ENCODE results near the gene UBAC1. TPM values are rescaled to one million over a fixed set of nuclear protein-coding genes. Genes with fewer than 3 reads are reported as not detected.
A peak's percentile ranks its signal among the peaks of the same experiment; 100 is the strongest.

UBAC1 gene
- total RNA-seq, 1 donor: 29.0 TPM

DNA sequence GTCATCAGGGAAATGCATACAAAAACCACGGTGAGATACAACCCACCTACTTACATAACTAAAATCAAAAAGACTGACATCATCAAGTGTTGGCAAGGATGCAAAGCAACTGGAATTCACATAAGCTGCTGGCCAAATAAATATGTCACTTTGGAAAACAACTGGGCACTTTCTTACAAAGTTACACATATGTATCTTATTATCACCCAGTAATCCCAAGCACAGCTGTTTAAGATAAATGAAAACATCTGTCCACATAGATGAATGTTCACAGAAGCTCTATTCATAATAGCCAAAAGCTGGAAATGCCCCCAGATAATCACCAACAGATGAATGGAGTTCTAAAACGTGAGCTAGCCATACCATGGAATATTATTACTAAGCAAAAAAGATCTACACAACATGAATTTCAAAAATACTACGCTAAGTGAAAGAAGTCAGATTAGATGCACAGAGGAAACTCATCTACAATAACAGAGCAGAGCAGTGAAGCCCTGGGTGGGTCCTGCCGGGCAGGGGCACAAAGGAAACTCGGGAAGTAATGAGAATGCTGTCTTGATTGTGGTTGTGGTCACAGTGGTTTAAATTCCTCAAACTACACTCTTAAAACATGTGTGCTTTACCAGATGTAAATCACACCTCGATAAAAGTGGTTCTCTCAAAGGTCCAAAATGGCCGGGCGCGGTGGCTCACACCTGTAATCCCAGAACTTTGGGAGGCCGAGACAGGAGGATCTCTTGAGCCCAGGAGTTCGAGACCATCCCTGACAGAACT lies 62.4 kb downstream of the UBAC1 start:
- Histone ChIP-seq H3K4me3 (ENCODE audit: insufficient read depth, low read length) (no peak overlapping the region), H3K9me3 (ENCODE audit: low read depth, low read length) (no peaks in the 10 kb centered on the region), H3K36me3 (ENCODE audit: insufficient read depth, low read length) (no peaks in the 10 kb centered on the region), H4K20me1 (ENCODE audit: insufficient read depth, low read length) (peaks cover 80% of the 10 kb centered on the region), H3K4me2 (ENCODE audit: insufficient read depth, low read length) (no peak overlapping the region), H3K27ac (ENCODE audit: low read depth, low read length) (no peak overlapping the region), H3K4me1 (ENCODE audit: insufficient read depth, low read length) (no peaks in the 10 kb centered on the region), H3K79me2 (ENCODE audit: insufficient read depth, low read length) (peaks cover 99% of the 10 kb centered on the region), H2AFZ (ENCODE audit: low read length) (no peak overlapping the region), H3K27me3 (ENCODE audit: insufficient read depth, low read length) (no peaks in the 10 kb centered on the region)
- TF ChIP-seq, protein P1, sequence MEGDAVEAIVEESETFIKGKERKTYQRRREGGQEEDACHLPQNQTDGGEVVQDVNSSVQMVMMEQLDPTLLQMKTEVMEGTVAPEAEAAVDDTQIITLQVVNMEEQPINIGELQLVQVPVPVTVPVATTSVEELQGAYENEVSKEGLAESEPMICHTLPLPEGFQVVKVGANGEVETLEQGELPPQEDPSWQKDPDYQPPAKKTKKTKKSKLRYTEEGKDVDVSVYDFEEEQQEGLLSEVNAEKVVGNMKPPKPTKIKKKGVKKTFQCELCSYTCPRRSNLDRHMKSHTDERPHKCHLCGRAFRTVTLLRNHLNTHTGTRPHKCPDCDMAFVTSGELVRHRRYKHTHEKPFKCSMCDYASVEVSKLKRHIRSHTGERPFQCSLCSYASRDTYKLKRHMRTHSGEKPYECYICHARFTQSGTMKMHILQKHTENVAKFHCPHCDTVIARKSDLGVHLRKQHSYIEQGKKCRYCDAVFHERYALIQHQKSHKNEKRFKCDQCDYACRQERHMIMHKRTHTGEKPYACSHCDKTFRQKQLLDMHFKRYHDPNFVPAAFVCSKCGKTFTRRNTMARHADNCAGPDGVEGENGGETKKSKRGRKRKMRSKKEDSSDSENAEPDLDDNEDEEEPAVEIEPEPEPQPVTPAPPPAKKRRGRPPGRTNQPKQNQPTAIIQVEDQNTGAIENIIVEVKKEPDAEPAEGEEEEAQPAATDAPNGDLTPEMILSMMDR (IDR thresholded peaks at IDR 0.05; ENCODE audit: extremely low read depth, low read depth, low read length): no peak
- DNase-seq (ENCODE audit: insufficient read length, low spot score, missing footprints): peak; percentile 65

DNA sequence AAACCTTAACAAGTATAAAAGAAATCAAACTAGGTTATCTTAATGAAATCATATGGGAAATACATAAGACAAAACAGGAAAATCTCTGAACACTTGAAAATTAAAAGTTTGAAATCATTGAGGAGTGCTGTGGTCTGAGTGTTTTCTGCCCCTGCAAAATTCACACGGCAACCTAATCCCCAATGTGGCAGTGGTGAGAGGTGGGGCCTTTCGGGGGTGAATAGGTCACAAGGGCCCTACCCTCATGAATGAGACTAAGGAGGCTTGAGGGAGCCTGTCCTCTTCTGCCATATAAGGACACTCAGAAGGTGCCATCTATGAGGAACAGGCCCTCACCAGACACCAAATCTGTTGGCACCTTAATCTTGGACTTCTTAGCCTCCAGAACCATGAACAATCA lies 64.5 kb downstream of the UBAC1 start:
- Histone ChIP-seq H3K9me3 (ENCODE audit: low read depth, low read length) (no peaks in the 10 kb centered on the region), H3K4me3 (ENCODE audit: insufficient read depth, low read length) (no peak overlapping the region), H3K79me2 (ENCODE audit: insufficient read depth, low read length) (peaks cover 97% of the 10 kb centered on the region), H3K36me3 (ENCODE audit: insufficient read depth, low read length) (no peaks in the 10 kb centered on the region), H2AFZ (ENCODE audit: low read length) (no peak overlapping the region), H3K27ac (ENCODE audit: low read depth, low read length) (no peak overlapping the region), H3K4me2 (ENCODE audit: insufficient read depth, low read length) (no peak overlapping the region), H4K20me1 (ENCODE audit: insufficient read depth, low read length) (peaks cover 78% of the 10 kb centered on the region), H3K27me3 (ENCODE audit: insufficient read depth, low read length) (no peaks in the 10 kb centered on the region), H3K4me1 (ENCODE audit: insufficient read depth, low read length) (no peaks in the 10 kb centered on the region)
- DNase-seq (ENCODE audit: insufficient read length, low spot score, missing footprints): no peak
- TF ChIP-seq, protein P1 (IDR thresholded peaks at IDR 0.05; ENCODE audit: extremely low read depth, low read depth, low read length): no peak

DNA sequence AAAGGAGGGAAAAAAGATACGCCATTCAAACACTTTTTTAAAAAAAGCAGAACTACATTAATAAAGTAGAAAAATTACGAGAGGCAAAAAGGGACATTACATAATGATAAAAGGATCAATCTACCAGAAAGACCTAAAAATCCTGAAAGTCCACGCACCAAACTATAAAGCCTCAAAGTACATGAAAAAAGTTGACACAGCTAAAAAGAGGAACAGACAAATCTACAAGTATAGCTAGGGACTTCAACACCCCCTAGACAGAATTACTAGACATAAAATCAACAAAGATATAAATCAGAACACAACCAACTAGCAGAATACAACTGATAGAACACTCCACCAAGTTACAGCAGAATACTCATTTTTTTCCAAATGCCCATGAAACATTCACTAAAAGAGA lies 65.0 kb downstream of the UBAC1 start:
- no peak for DNase-seq (ENCODE audit: insufficient read length, low spot score, missing footprints)
- H2AFZ ChIP-seq (ENCODE audit: low read length): no peak overlapping the region
- H3K27me3 ChIP-seq (ENCODE audit: insufficient read depth, low read length): no peaks in the 10 kb centered on the region
- no peaks in the 10 kb centered on the region for H3K4me1 ChIP-seq (ENCODE audit: insufficient read depth, low read length)
- TF ChIP-seq, protein P1 (IDR thresholded peaks at IDR 0.05; ENCODE audit: extremely low read depth, low read depth, low read length): no peak
- no peak overlapping the region for H3K4me2 ChIP-seq (ENCODE audit: insufficient read depth, low read length)
- no peak overlapping the region for H3K4me3 ChIP-seq (ENCODE audit: insufficient read depth, low read length)
- H3K79me2 ChIP-seq (ENCODE audit: insufficient read depth, low read length): peaks cover 97% of the 10 kb centered on the region
- no peak overlapping the region for H3K27ac ChIP-seq (ENCODE audit: low read depth, low read length)
- peaks cover 79% of the 10 kb centered on the region for H4K20me1 ChIP-seq (ENCODE audit: insufficient read depth, low read length)
- no peaks in the 10 kb centered on the region for H3K9me3 ChIP-seq (ENCODE audit: low read depth, low read length)
- no peaks in the 10 kb centered on the region for H3K36me3 ChIP-seq (ENCODE audit: insufficient read depth, low read length)

DNA sequence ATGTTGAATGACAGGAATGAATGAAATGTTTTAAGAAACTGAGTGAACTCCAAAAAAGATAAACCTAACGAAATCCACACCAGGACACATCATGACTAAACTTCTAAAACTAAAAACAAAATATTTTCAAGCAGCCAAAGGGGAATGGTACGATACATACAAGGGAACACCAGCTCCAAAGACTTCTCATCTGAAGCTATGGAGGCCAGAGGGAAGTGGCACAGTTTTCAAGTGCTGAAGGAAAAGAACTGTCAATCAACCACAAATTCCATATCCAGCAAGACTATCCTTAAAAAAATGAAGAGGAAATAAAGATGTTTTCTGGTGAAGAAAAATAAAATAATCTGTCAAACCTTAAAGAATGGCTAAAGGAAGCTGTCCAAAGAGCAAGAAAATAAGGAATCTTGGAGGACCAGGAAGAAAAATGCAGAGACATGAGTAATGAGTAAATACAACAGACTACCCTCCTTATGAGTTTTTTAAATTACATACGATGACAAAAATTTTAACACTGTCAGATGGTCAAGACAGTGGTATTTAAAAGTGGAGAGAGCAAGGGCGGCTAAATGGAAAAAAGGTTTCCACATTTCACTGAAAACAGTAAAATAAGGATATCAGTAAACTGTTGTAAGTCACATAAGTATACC lies 65.8 kb downstream of the UBAC1 start:
- Histone ChIP-seq H3K4me3 (ENCODE audit: insufficient read depth, low read length) (no peak overlapping the region), H3K4me2 (ENCODE audit: insufficient read depth, low read length) (no peak overlapping the region), H3K9me3 (ENCODE audit: low read depth, low read length) (no peaks in the 10 kb centered on the region), H3K36me3 (ENCODE audit: insufficient read depth, low read length) (no peaks in the 10 kb centered on the region), H3K27ac (ENCODE audit: low read depth, low read length) (no peak overlapping the region), H3K27me3 (ENCODE audit: insufficient read depth, low read length) (no peaks in the 10 kb centered on the region), H2AFZ (ENCODE audit: low read length) (no peak overlapping the region), H4K20me1 (ENCODE audit: insufficient read depth, low read length) (peaks cover 84% of the 10 kb centered on the region), H3K4me1 (ENCODE audit: insufficient read depth, low read length) (no peaks in the 10 kb centered on the region), H3K79me2 (ENCODE audit: insufficient read depth, low read length) (peaks cover 97% of the 10 kb centered on the region)
- no peak for DNase-seq (ENCODE audit: insufficient read length, low spot score, missing footprints)
- TF ChIP-seq, protein P1 (IDR thresholded peaks at IDR 0.05; ENCODE audit: extremely low read depth, low read depth, low read length): no peak

Measured in osteoblast (primary cell).